Measurements from ENCODE around the gene SCRN2. TPM values are rescaled to one million over a fixed set of nuclear protein-coding genes. Genes with fewer than 3 reads are reported as not detected.

The SCRN2 gene
- total and polyA plus RNA-seq, 2 donors (not counting 3 experiments of a cell fraction or from before 2014, with no cell fraction given) = 31.7 to 48.9 TPM

GRCh38 chr17:47873200-47874090 is 32.4 kb upstream of the SCRN2 start:
- no peak overlapping the region for H2AFZ ChIP-seq (ENCODE audit: low read depth, low read length)
- H3K27me3 ChIP-seq (ENCODE audit: control insufficient read depth in 2 of 2, insufficient read depth in 2 of 2, low read length in 2 of 2) = peaks cover 49 to 56% of the 10 kb centered on the region in 2 experiments
- no peaks in the 10 kb centered on the region for H3K4me1 ChIP-seq (ENCODE audit: control insufficient read depth, extremely low read depth, insufficient read depth, low read length)
- POLR2A ChIA-PET = no interaction called here
- FAIRE-seq (no peak), DNase-seq (ENCODE audit: low read depth, low spot score) (no peak)
- H3K9me1 ChIP-seq (replicated peaks; ENCODE audit: control insufficient read depth, extremely low read depth, insufficient read depth, low read length) = no peaks in the 10 kb centered on the region
- H3K79me2 ChIP-seq (ENCODE audit: control insufficient read depth, insufficient read depth, low read length) = no peaks in the 10 kb centered on the region
- no peaks in the 10 kb centered on the region for H3K9me3 ChIP-seq (replicated peaks; ENCODE audit: control insufficient read depth, insufficient read depth, low read length)
- H3K4me2 ChIP-seq (ENCODE audit: insufficient read depth, low read length) = no peak overlapping the region
- H3K4me3 ChIP-seq (replicated peaks in 1 of 3; ENCODE audit: insufficient read depth in 1 of 3, low read depth in 1 of 3, low read length in 3 of 3) = no peak overlapping the region
- no peaks in the 10 kb centered on the region for H3K36me3 ChIP-seq (ENCODE audit: control insufficient read depth in 2 of 2, extremely low read depth in 1 of 2, insufficient read depth in 2 of 2, low read length in 2 of 2)
- BruUV-seq (replicated peaks) = no TSS peak
- no peak for TF ChIP-seq MAX (IDR thresholded peaks at IDR 0.05; ENCODE audit: insufficient read depth, insufficient read length)
- no peak overlapping the region for H3K9ac ChIP-seq (replicated peaks; ENCODE audit: extremely low read depth, insufficient read depth, low read length)
- CTCF ChIA-PET = interaction anchor here (0.8 to 1.5 kb wide), 4 partner anchors 16 to 30 kb away, joined by 3 to 4 read pairs (median 4); partner anchors contain the start of gene SP6
- no peaks in the 10 kb centered on the region for H4K20me1 ChIP-seq (replicated peaks; ENCODE audit: control insufficient read depth, extremely low read depth, insufficient read depth, low read length)
- H3K27ac ChIP-seq (ENCODE audit: insufficient read depth, low read depth, low read length) = no peak overlapping the region
- dilution Hi-C loops (cut with MboI; ENCODE audit: extremely low pct_ligation_motif_present, low sequenced_read_pairs) = no loop called here
- intact Hi-C loops (cut with micrococcal nuclease) = no loop called here

- dilution Hi-C loops (cut with MboI; ENCODE audit: extremely low pct_ligation_motif_present, low sequenced_read_pairs) (no loop called here), intact Hi-C loops (cut with micrococcal nuclease) (no loop called here)
- Histone ChIP-seq H3K27ac (ENCODE audit: insufficient read depth, low read depth, low read length) (no peak overlapping the region), H3K27me3 (ENCODE audit: control insufficient read depth in 2 of 2, insufficient read depth in 2 of 2, low read length in 2 of 2) (peaks cover 47 to 60% of the 10 kb centered on the region in 2 experiments), H3K4me2 (ENCODE audit: insufficient read depth, low read length) (no peak overlapping the region), H3K36me3 (ENCODE audit: control insufficient read depth in 2 of 2, extremely low read depth in 1 of 2, insufficient read depth in 2 of 2, low read length in 2 of 2) (no peaks in the 10 kb centered on the region), H3K4me3 (replicated peaks in 1 of 3; ENCODE audit: insufficient read depth in 1 of 3, low read depth in 1 of 3, low read length in 3 of 3) (no peak overlapping the region), H3K9me3 (replicated peaks; ENCODE audit: control insufficient read depth, insufficient read depth, low read length) (no peaks in the 10 kb centered on the region), H3K9ac (replicated peaks; ENCODE audit: extremely low read depth, insufficient read depth, low read length) (no peak overlapping the region), H3K9me1 (replicated peaks; ENCODE audit: control insufficient read depth, extremely low read depth, insufficient read depth, low read length) (no peaks in the 10 kb centered on the region), H3K79me2 (ENCODE audit: control insufficient read depth, insufficient read depth, low read length) (no peaks in the 10 kb centered on the region), H3K4me1 (ENCODE audit: control insufficient read depth, extremely low read depth, insufficient read depth, low read length) (no peaks in the 10 kb centered on the region), H2AFZ (ENCODE audit: low read depth, low read length) (no peak overlapping the region), H4K20me1 (replicated peaks; ENCODE audit: control insufficient read depth, extremely low read depth, insufficient read depth, low read length) (no peaks in the 10 kb centered on the region)
- BruUV-seq (replicated peaks) = no TSS peak
- FAIRE-seq = no peak
- TF ChIP-seq POLR2A (IDR thresholded peaks at IDR 0.05; ENCODE audit: low read depth, low read length) (no peak), EZH2 (IDR thresholded peaks at IDR 0.05; ENCODE audit: borderline replicate concordance, low read depth, low read length, severe bottlenecking) (no peak), POLR2AphosphoS5 (IDR thresholded peaks at IDR 0.05; ENCODE audit: insufficient read depth, low read depth, low read length) (no peak), MYC (IDR thresholded peaks at IDR 0.05; ENCODE audit: low read depth, low read length) (no peak), GATA2 (IDR thresholded peaks at IDR 0.05; ENCODE audit: insufficient read depth, insufficient read length, low read depth, low read length) (no peak), MAX (IDR thresholded peaks at IDR 0.05; ENCODE audit: insufficient read depth, insufficient read length) (no peak), JUN (IDR thresholded peaks at IDR 0.05; ENCODE audit: borderline replicate concordance, insufficient read depth, insufficient read length, low read depth) (no peak), FOS (IDR thresholded peaks at IDR 0.05; ENCODE audit: borderline replicate concordance, insufficient read depth, low read length) (no peak), CTCF (IDR thresholded peaks at IDR 0.05; ENCODE audit: extremely low read depth in 1 of 2, insufficient read depth in 1 of 2, low read depth in 1 of 2, low read length in 2 of 2) (no peak)
- CTCF ChIA-PET = interaction anchor here (0.9 to 1.5 kb wide), 3 partner anchors 17 to 30 kb away, joined by 3 to 4 read pairs (median 4); partner anchors contain the start of gene SP6
- POLR2A ChIA-PET = no interaction called here
- no peak for DNase-seq (ENCODE audit: low read depth, low spot score)
These were observed 31.6 kb upstream of the SCRN2 start for GRCh38 chr17:47872651-47873161.

Data from endothelial cell of umbilical vein (primary cell).